HuH-7 (cell line): ENCODE data around the gene ATP11A.
A peak's percentile ranks its signal among the peaks of the same experiment; 100 is the strongest.

Source experiments
- DNase-seq: peaks from one replicate; pipeline ENCODE4 v3.0.0; 2011; ENCODE audit warnings: low spot score

Gene ATP11A

GRCh38 chr13:112689303-112690245, at the start of gene ATP11A:
Gene ATP11A (plus strand): TSS chr13:112690038. CDS start chr13:112690417, 379 bp downstream.
- DNase-seq = peak; percentile 97

- no peak for DNase-seq
These were observed 48.3 kb upstream of the ATP11A start for GRCh38 chr13:112641456-112642089.

- DNase-seq = no peak
These were observed 47.8 kb upstream of the ATP11A start for GRCh38 chr13:112642090-112642460.

GRCh38 chr13:112643759-112644459, 45.9 kb upstream of the ATP11A start:
- no peak for DNase-seq

- no peak for DNase-seq
These were observed 44.4 kb upstream of the ATP11A start for GRCh38 chr13:112645327-112645914.

- no peak for DNase-seq
These were observed 42.6 kb upstream of the ATP11A start for GRCh38 chr13:112647256-112647655.

GRCh38 chr13:112648101-112648500, 41.7 kb upstream of the ATP11A start:
- no peak for DNase-seq

- no peak for DNase-seq
These were observed 40.7 kb upstream of the ATP11A start for GRCh38 chr13:112648966-112649690.

GRCh38 chr13:112651311-112651710, 38.5 kb upstream of the ATP11A start:
- DNase-seq = no peak

GRCh38 chr13:112651750-112652511, 37.9 kb upstream of the ATP11A start:
- DNase-seq = no peak

GRCh38 chr13:112652512-112653070, 37.2 kb upstream of the ATP11A start:
- no peak for DNase-seq

GRCh38 chr13:112653071-112653470, 36.8 kb upstream of the ATP11A start:
- no peak for DNase-seq

- DNase-seq = no peak
These were observed 33.9 kb upstream of the ATP11A start for GRCh38 chr13:112655913-112656312.

GRCh38 chr13:112657850-112658445, 31.9 kb upstream of the ATP11A start:
- DNase-seq = no peak

- no peak for DNase-seq
These were observed 31.0 kb upstream of the ATP11A start for GRCh38 chr13:112658808-112659207.

GRCh38 chr13:112661291-112661690, 28.5 kb upstream of the ATP11A start:
- no peak for DNase-seq

GRCh38 chr13:112664501-112665203, 25.2 kb upstream of the ATP11A start:
- DNase-seq = no peak

GRCh38 chr13:112668924-112669323, 20.9 kb upstream of the ATP11A start:
- DNase-seq = no peak

- peak; percentile 49 for DNase-seq
These were observed 19.8 kb upstream of the ATP11A start for GRCh38 chr13:112669881-112670499.
